Activated T-cell treated with anti-CD3 and anti-CD28 coated beads, Interleukin-2, amount 50 U/mL, for 72 hours (primary cell): ENCODE measurements around the gene ACR. TPM values are rescaled to one million over a fixed set of nuclear protein-coding genes. Genes with fewer than 3 reads are reported as not detected.
A peak's percentile ranks its signal among the peaks of the same experiment; 100 is the strongest.

Source experiments
- ATAC-seq, 2 donors: fragments of 150-1000 bp; cut with Tn5 transposase; replicated peaks in 1 of 2; 2 replicates each; pipeline ENCODE4 v1.10.0; 2021; ENCODE audit warnings: moderate library complexity in 2 of 2, mild to moderate bottlenecking in 1 of 2
- DNase-seq, 2 donors: peaks; one replicate each; pipeline ENCODE4 v3.0.0; 2021 to 2022; ENCODE audit warnings: mixed read lengths in 1 of 2
- H3K27ac Mint-ChIP-seq: one replicate; pipeline ENCODE4 v1.8.0; 2022; ENCODE audit warnings: mild to moderate bottlenecking, moderate library complexity, mixed read lengths
- H3K27me3 Mint-ChIP-seq: one replicate; pipeline ENCODE4 v1.8.0; 2022; ENCODE audit warnings: low read depth, mixed read lengths
- H3K36me3 Mint-ChIP-seq, 2 donors: one replicate each; pipeline ENCODE4 v1.8.0; 2022; ENCODE audit warnings: mixed read lengths in 2 of 2, mild to moderate bottlenecking in 1 of 2; ENCODE audit not compliant: insufficient read depth in 2 of 2
- H3K4me1 Mint-ChIP-seq: one replicate; pipeline ENCODE4 v1.8.0; 2022; ENCODE audit warnings: low read depth, mixed read lengths
- H3K4me3 Mint-ChIP-seq, 2 donors: one replicate each; pipeline ENCODE4 v1.8.0; 2022; ENCODE audit warnings: mild to moderate bottlenecking in 2 of 2, mixed read lengths in 2 of 2, moderate library complexity in 2 of 2
- H3K9me3 Mint-ChIP-seq, 2 donors: one replicate each; pipeline ENCODE4 v1.8.0; 2022; ENCODE audit warnings: mixed read lengths in 2 of 2
- total RNA-seq, 2 donors: library from RNA; stranded (reverse); gene quantifications; one replicate each; pipeline ENCODE4 v1.2.3, GENCODE V29; 2022

The ACR gene
- not detected for total RNA-seq

- Mint-ChIP-seq H3K36me3 (no peaks in the 10 kb centered on the region), H3K27me3 (no peaks in the 10 kb centered on the region), H3K9me3 (no peaks in the 10 kb centered on the region), H3K4me3 (no peak within 1 kb of the TSS), H3K4me1 (no peaks in the 10 kb centered on the region), H3K27ac (no peak within 1 kb of the TSS)
- no peak for DNase-seq
- no peak for ATAC-seq
These were observed at the start of gene ACR for GRCh38 chr22:50737728-50738648. Gene ACR (plus strand): TSS chr22:50738204. CDS start chr22:50738236, 32 bp downstream.

GRCh38 chr22:50688448-50688847 is 49.6 kb upstream of the ACR start:
- Mint-ChIP-seq H3K27ac (no peak overlapping the region), H3K36me3 (no peaks in the 10 kb centered on the region), H3K9me3 (no peaks in the 10 kb centered on the region), H3K4me1 (peaks cover 10% of the 10 kb centered on the region), H3K27me3 (no peaks in the 10 kb centered on the region), H3K4me3 (no peak overlapping the region)
- ATAC-seq (no peak), DNase-seq (no peak)

GRCh38 chr22:50691521-50691920 is 46.5 kb upstream of the ACR start:
- ATAC-seq (peak; percentile 53 to 75), DNase-seq (peak; percentile 53 to 58)
- Mint-ChIP-seq H3K9me3 (no peaks in the 10 kb centered on the region), H3K4me1 (peaks cover 10% of the 10 kb centered on the region), H3K27ac (no peak overlapping the region), H3K36me3 (no peaks in the 10 kb centered on the region), H3K4me3 (peak overlapping the region in 1 of 2 donors; percentile 5), H3K27me3 (no peaks in the 10 kb centered on the region)

- peaks cover 10% of the 10 kb centered on the region for H3K4me1 Mint-ChIP-seq
- H3K36me3 Mint-ChIP-seq: no peaks in the 10 kb centered on the region
- no peaks in the 10 kb centered on the region for H3K27me3 Mint-ChIP-seq
- no peak overlapping the region for H3K4me3 Mint-ChIP-seq
- no peaks in the 10 kb centered on the region for H3K9me3 Mint-ChIP-seq
- ATAC-seq (no peak), DNase-seq (no peak)
- no peak overlapping the region for H3K27ac Mint-ChIP-seq
These were observed 44.5 kb upstream of the ACR start for GRCh38 chr22:50693462-50693861.

- Mint-ChIP-seq H3K27ac (no peak overlapping the region), H3K4me3 (no peak overlapping the region), H3K36me3 (no peaks in the 10 kb centered on the region), H3K4me1 (peaks cover 10% of the 10 kb centered on the region), H3K9me3 (no peaks in the 10 kb centered on the region), H3K27me3 (no peaks in the 10 kb centered on the region)
- DNase-seq: no peak
- peak in 1 of 2 donors; percentile 51 for ATAC-seq
These were observed 43.9 kb upstream of the ACR start for GRCh38 chr22:50694099-50694605.

- no peak for DNase-seq
- Mint-ChIP-seq H3K4me1 (peaks cover 10% of the 10 kb centered on the region), H3K36me3 (no peaks in the 10 kb centered on the region), H3K9me3 (no peaks in the 10 kb centered on the region), H3K27me3 (no peaks in the 10 kb centered on the region), H3K27ac (no peak overlapping the region), H3K4me3 (no peak overlapping the region)
- no peak for ATAC-seq
These were observed 43.1 kb upstream of the ACR start for GRCh38 chr22:50694766-50695420.

- Mint-ChIP-seq H3K4me1 (peaks cover 10% of the 10 kb centered on the region), H3K9me3 (no peaks in the 10 kb centered on the region), H3K27me3 (no peaks in the 10 kb centered on the region), H3K36me3 (no peaks in the 10 kb centered on the region), H3K27ac (no peak overlapping the region), H3K4me3 (no peak overlapping the region)
- ATAC-seq: no peak
- no peak for DNase-seq
These were observed 42.4 kb upstream of the ACR start for GRCh38 chr22:50695421-50696250.

GRCh38 chr22:50696251-50696798 is 41.7 kb upstream of the ACR start:
- DNase-seq (no peak), ATAC-seq (no peak)
- Mint-ChIP-seq H3K4me1 (peaks cover 10% of the 10 kb centered on the region), H3K9me3 (no peaks in the 10 kb centered on the region), H3K27ac (no peak overlapping the region), H3K27me3 (no peaks in the 10 kb centered on the region), H3K36me3 (no peaks in the 10 kb centered on the region), H3K4me3 (no peak overlapping the region)

GRCh38 chr22:50696799-50697561 is 41.0 kb upstream of the ACR start:
- no peak overlapping the region for H3K27ac Mint-ChIP-seq
- peaks cover 8% of the 10 kb centered on the region for H3K4me1 Mint-ChIP-seq
- H3K27me3 Mint-ChIP-seq: no peaks in the 10 kb centered on the region

GRCh38 chr22:50697667-50698506 is 40.1 kb upstream of the ACR start:
- Mint-ChIP-seq H3K4me3 (no peak overlapping the region), H3K36me3 (no peaks in the 10 kb centered on the region), H3K27ac (no peak overlapping the region), H3K4me1 (peaks cover 13% of the 10 kb centered on the region), H3K9me3 (no peaks in the 10 kb centered on the region), H3K27me3 (no peaks in the 10 kb centered on the region)
- ATAC-seq: no peak
- DNase-seq: no peak

More at GRCh38 chr22:50696799-50697561, 41.0 kb upstream of the ACR start:
- no peak overlapping the region for H3K4me3 Mint-ChIP-seq
- DNase-seq (no peak), ATAC-seq (no peak)
- no peaks in the 10 kb centered on the region for H3K9me3 Mint-ChIP-seq
- H3K36me3 Mint-ChIP-seq: no peaks in the 10 kb centered on the region

- H3K36me3 Mint-ChIP-seq: no peaks in the 10 kb centered on the region
- DNase-seq (no peak), ATAC-seq (no peak)
- H3K4me3 Mint-ChIP-seq: no peak overlapping the region
- no peaks in the 10 kb centered on the region for H3K27me3 Mint-ChIP-seq
- no peaks in the 10 kb centered on the region for H3K9me3 Mint-ChIP-seq
- H3K4me1 Mint-ChIP-seq: peaks cover 13% of the 10 kb centered on the region
- no peak overlapping the region for H3K27ac Mint-ChIP-seq
These were observed 39.5 kb upstream of the ACR start for GRCh38 chr22:50698546-50698945.
